ENCODE measurements around the gene PHACTR3.

DNA sequence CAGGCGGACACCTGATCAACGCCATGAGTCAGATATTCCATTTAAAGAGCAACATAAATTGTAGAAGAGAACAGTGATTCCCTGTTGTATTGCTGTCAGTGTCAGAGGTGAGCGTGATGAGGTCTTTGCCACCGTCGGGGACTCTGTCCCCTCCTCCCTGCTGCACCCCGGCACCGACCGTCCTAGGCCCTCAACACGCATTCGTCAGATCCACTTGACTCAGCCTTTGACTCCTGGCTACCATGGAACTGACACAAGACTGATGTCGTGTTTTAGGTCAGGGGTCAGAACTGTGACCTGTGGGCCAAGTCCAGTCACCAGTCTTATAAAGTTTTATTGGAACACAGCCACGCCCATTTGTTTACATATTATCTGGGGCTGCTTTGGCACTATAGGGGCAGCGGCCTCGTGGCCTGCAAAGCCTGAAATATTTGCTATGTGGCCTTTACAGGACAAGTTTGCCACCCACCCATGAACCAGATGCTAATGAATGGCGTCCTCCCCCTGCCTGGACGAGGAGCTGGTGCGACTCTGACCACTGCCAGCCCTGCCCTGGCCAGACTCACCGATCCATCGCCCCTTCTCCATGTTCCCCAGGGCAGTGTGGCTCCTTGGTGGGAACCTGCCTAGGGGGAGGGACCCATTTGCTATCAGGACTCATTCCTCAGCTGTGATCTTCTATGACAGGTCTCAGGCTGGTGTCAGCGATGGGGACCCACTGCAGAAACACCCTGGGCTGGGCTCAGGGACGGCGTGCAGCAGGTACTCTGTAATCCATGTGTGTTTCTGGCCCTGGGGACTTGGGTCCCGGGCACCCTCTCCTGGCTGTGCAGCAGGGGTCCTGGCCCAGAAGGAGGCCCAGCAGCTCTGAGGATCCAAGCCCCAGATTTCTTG is 37.5 kb upstream of the PHACTR3 start:
- TF ChIP-seq TAF1 (IDR thresholded peaks at IDR 0.05; ENCODE audit: low read depth) (no peak), FOXM1 (IDR thresholded peaks at IDR 0.05; ENCODE audit: borderline replicate concordance, low read depth) (no peak), YY1 (IDR thresholded peaks at IDR 0.05; ENCODE audit: low read depth) (no peak), EP300 (IDR thresholded peaks at IDR 0.05; ENCODE audit: borderline replicate concordance) (no peak), CREB1 (IDR thresholded peaks at IDR 0.05; ENCODE audit: low read depth) (no peak), CEBPB (IDR thresholded peaks at IDR 0.05) (no peak)
- TF ChIP-seq, protein P1, sequence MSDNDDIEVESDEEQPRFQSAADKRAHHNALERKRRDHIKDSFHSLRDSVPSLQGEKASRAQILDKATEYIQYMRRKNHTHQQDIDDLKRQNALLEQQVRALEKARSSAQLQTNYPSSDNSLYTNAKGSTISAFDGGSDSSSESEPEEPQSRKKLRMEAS (IDR thresholded peaks at IDR 0.05) = no peak
- TF ChIP-seq, protein P2, sequence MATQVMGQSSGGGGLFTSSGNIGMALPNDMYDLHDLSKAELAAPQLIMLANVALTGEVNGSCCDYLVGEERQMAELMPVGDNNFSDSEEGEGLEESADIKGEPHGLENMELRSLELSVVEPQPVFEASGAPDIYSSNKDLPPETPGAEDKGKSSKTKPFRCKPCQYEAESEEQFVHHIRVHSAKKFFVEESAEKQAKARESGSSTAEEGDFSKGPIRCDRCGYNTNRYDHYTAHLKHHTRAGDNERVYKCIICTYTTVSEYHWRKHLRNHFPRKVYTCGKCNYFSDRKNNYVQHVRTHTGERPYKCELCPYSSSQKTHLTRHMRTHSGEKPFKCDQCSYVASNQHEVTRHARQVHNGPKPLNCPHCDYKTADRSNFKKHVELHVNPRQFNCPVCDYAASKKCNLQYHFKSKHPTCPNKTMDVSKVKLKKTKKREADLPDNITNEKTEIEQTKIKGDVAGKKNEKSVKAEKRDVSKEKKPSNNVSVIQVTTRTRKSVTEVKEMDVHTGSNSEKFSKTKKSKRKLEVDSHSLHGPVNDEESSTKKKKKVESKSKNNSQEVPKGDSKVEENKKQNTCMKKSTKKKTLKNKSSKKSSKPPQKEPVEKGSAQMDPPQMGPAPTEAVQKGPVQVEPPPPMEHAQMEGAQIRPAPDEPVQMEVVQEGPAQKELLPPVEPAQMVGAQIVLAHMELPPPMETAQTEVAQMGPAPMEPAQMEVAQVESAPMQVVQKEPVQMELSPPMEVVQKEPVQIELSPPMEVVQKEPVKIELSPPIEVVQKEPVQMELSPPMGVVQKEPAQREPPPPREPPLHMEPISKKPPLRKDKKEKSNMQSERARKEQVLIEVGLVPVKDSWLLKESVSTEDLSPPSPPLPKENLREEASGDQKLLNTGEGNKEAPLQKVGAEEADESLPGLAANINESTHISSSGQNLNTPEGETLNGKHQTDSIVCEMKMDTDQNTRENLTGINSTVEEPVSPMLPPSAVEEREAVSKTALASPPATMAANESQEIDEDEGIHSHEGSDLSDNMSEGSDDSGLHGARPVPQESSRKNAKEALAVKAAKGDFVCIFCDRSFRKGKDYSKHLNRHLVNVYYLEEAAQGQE (IDR thresholded peaks at IDR 0.05; ENCODE audit: low read depth) = no peak

All from Ishikawa (cell line).